MCF 10A (cell line): ENCODE data around the gene LSP1. TPM values are rescaled to one million over a fixed set of nuclear protein-coding genes. Genes with fewer than 3 reads are reported as not detected.

Experiments
- BruUV-seq: library from RNA; stranded (reverse); fragments of 400-500 nt; replicated peaks from 2 replicates; lab custom pipeline; 2021; lab: Mats Ljungman, UMichigan
- CTCF ChIA-PET: fragments of 300-600 bp; sonication (Branson Sonifier 250); formaldehyde crosslinking; extraction: SDS; loops from one replicate; lab custom pipeline; 2021; ENCODE audit warnings: antibody characterized with exemption, inconsistent platforms; lab: Yijun Ruan, JAX
- POLR2A ChIA-PET: fragments of 300-600, 350-650 bp; sonication (Branson Sonifier 250); formaldehyde crosslinking; extraction: SDS; loops from one replicate; lab custom pipeline; 2020; ENCODE audit warnings: antibody characterized with exemption, inconsistent platforms; lab: Yijun Ruan, JAX
- DNase-seq: peaks from one replicate; pipeline ENCODE4 v3.0.0-alpha.2; 2018; ENCODE audit not compliant: unreplicated experiment
- H3K27ac Mint-ChIP-seq: one replicate; pipeline ENCODE4 v1.8.0; 2022; ENCODE audit warnings: mild to moderate bottlenecking, low read depth, mixed read lengths; ENCODE audit not compliant: unreplicated experiment
- H3K27me3 Mint-ChIP-seq: one replicate; pipeline ENCODE4 v1.8.0; 2022; ENCODE audit warnings: mixed read lengths; ENCODE audit not compliant: insufficient read depth, unreplicated experiment
- H3K36me3 Mint-ChIP-seq: one replicate; pipeline ENCODE4 v1.8.0; 2022; ENCODE audit warnings: mild to moderate bottlenecking, moderate library complexity, mixed read lengths; ENCODE audit not compliant: insufficient read depth, unreplicated experiment
- H3K4me1 Mint-ChIP-seq: one replicate; pipeline ENCODE4 v1.8.0; 2022; ENCODE audit warnings: mixed read lengths; ENCODE audit not compliant: insufficient read depth, unreplicated experiment
- H3K4me3 Mint-ChIP-seq: one replicate; pipeline ENCODE4 v1.8.0; 2022; ENCODE audit warnings: mild to moderate bottlenecking, moderate library complexity, mixed read lengths; ENCODE audit not compliant: unreplicated experiment
- H3K9me3 Mint-ChIP-seq: one replicate; pipeline ENCODE4 v1.8.0; 2022; ENCODE audit warnings: mixed read lengths; ENCODE audit not compliant: unreplicated experiment
- intact Hi-C: fragments of 100-400 bp; cut with micrococcal nuclease; formaldehyde crosslinking; loops from 2 replicates; pipeline ENCODE4 v1.14.1; 2022
- total RNA-seq: library from RNA; stranded (reverse); gene quantifications from 2 replicates; pipeline ENCODE4 v1.2.3, GENCODE V29; 2022
- TF ChIP-seq, protein P1 (sequence below): fragments of 200-600 bp; IDR thresholded peaks from one replicate; pipeline ENCODE4 v1.8.0; 2022; ENCODE audit warnings: antibody characterized with exemption, mild to moderate bottlenecking; ENCODE audit not compliant: unreplicated experiment

LSP1 gene
- total RNA-seq, 1 experiment from 2014 or later = 3.7 TPM

- intact Hi-C loops = no loop called here
- no TSS peak for BruUV-seq
- TF ChIP-seq, protein P1, sequence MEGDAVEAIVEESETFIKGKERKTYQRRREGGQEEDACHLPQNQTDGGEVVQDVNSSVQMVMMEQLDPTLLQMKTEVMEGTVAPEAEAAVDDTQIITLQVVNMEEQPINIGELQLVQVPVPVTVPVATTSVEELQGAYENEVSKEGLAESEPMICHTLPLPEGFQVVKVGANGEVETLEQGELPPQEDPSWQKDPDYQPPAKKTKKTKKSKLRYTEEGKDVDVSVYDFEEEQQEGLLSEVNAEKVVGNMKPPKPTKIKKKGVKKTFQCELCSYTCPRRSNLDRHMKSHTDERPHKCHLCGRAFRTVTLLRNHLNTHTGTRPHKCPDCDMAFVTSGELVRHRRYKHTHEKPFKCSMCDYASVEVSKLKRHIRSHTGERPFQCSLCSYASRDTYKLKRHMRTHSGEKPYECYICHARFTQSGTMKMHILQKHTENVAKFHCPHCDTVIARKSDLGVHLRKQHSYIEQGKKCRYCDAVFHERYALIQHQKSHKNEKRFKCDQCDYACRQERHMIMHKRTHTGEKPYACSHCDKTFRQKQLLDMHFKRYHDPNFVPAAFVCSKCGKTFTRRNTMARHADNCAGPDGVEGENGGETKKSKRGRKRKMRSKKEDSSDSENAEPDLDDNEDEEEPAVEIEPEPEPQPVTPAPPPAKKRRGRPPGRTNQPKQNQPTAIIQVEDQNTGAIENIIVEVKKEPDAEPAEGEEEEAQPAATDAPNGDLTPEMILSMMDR = no peak
- Mint-ChIP-seq H3K9me3 (no peaks in the 10 kb centered on the region), H3K27me3 (no peaks in the 10 kb centered on the region), H3K27ac (no peak overlapping the region), H3K36me3 (no peaks in the 10 kb centered on the region), H3K4me3 (no peak overlapping the region), H3K4me1 (peaks cover 27% of the 10 kb centered on the region)
- DNase-seq = no peak
- ChIA-PET POLR2A (no interaction called here), CTCF (no interaction called here)
Observed at GRCh38 chr11:1867381-1867780, 14.5 kb downstream of the LSP1 start.

- DNase-seq = no peak
- Mint-ChIP-seq H3K4me3 (no peak overlapping the region), H3K27ac (no peak overlapping the region), H3K9me3 (no peaks in the 10 kb centered on the region), H3K27me3 (no peaks in the 10 kb centered on the region), H3K36me3 (no peaks in the 10 kb centered on the region), H3K4me1 (peaks cover 22% of the 10 kb centered on the region)
- TF ChIP-seq, protein P1 = no peak
- POLR2A ChIA-PET = no interaction called here
- CTCF ChIA-PET = no interaction called here
- intact Hi-C loops = no loop called here
- BruUV-seq = no TSS peak
Observed at GRCh38 chr11:1868056-1868635, 15.3 kb downstream of the LSP1 start.

DNA sequence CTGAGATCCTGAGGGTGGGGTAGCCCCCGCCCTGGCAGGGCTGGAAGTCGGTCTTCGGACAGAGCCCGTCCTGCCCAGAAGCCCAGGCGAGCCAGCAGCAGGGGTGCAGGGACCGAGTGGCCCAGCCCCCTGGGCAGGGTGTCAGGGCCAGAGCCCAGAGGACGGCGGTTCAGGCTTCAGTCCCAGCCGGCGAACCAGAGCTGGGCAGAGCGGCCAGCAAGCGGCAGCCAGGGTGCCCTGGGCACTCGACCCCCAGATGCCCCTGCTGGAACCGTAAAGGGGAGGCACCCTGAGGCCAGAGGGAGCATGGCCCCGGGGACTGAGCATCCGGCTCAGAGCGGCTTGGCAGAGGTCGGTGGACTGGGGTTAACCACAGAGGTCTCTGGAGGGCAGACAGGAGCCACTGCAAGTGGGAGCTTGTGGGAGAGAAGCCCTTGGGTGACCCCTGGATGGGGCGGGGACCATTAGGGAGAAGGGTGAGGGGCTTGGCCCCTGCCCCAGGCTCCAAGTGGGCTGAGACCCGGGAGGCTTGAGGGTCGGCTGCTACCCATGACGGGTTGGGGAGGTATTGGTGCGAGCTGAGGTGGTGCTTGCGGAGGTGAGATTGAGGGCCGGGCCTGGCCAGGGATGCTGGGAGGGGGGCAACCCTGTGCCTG is 15.9 kb downstream of the LSP1 start:
- TF ChIP-seq, protein P1 = no peak
- POLR2A ChIA-PET = no interaction called here
- CTCF ChIA-PET = interaction anchor here (0.7 kb wide), 1 partner anchor 63 kb away, joined by 3 read pairs; no protein-coding TSS in a partner anchor
- H3K36me3 Mint-ChIP-seq = no peaks in the 10 kb centered on the region
- no peaks in the 10 kb centered on the region for H3K9me3 Mint-ChIP-seq
- intact Hi-C loops = no loop called here
- no peak for DNase-seq
- peaks cover 22% of the 10 kb centered on the region for H3K4me1 Mint-ChIP-seq
- no TSS peak for BruUV-seq
- no peak overlapping the region for H3K27ac Mint-ChIP-seq
- H3K4me3 Mint-ChIP-seq = no peak overlapping the region
- H3K27me3 Mint-ChIP-seq = no peaks in the 10 kb centered on the region

- intact Hi-C loops = no loop called here
- BruUV-seq = no TSS peak
- Mint-ChIP-seq H3K9me3 (no peaks in the 10 kb centered on the region), H3K4me3 (no peak overlapping the region), H3K27ac (no peak overlapping the region), H3K27me3 (no peaks in the 10 kb centered on the region), H3K36me3 (no peaks in the 10 kb centered on the region), H3K4me1 (peaks cover 14% of the 10 kb centered on the region)
- DNase-seq = no peak
- POLR2A ChIA-PET = no interaction called here
- CTCF ChIA-PET = interaction anchor here (0.7 to 1.4 kb wide), 3 partner anchors 13 to 175 kb away, joined by 3 to 7 read pairs (median 3); no protein-coding TSS in a partner anchor
- TF ChIP-seq, protein P1 = no peak
Observed at GRCh38 chr11:1869427-1870325, 16.8 kb downstream of the LSP1 start.
